CD14-positive monocyte (primary cell): ENCODE data around the gene STX8. TPM values are rescaled to one million over a fixed set of nuclear protein-coding genes. Genes with fewer than 3 reads are reported as not detected.

Experiments
- DNase-seq, 3 donors: peaks; one replicate each; pipeline ENCODE4 v3.0.0-alpha.2; 2011 to 2022
- H2AFZ ChIP-seq: 2 replicates; pipeline ENCODE4 v1.6.0; 2012; ENCODE audit warnings: mild to moderate bottlenecking, low read depth, low read length, inconsistent platforms; ENCODE audit not compliant: insufficient read depth, poor library complexity, severe bottlenecking
- H3K27ac ChIP-seq, 2 donors: 1 replicate in 1 of 2; 2 replicates in 1 of 2; pipeline ENCODE4 v1.5.1; 2012 to 2013; ENCODE audit warnings: low read length in 2 of 2, control low read depth in 1 of 2, inconsistent platforms in 1 of 2, low read depth in 1 of 2, mild to moderate bottlenecking in 1 of 2
- H3K27me3 ChIP-seq, 2 donors: one replicate each; pipeline versions ENCODE4 v1.6.0 to v1.6.1; 2011 to 2013; ENCODE audit warnings: low read length in 2 of 2; ENCODE audit not compliant: control insufficient read depth in 2 of 2, insufficient read depth in 2 of 2
- H3K36me3 ChIP-seq, 2 donors: replicated peaks in 1 of 2; 1 replicate in 1 of 2; 2 replicates in 1 of 2; pipeline versions ENCODE4 v1.5.1 to v1.6.1; 2012 to 2013; ENCODE audit warnings: low read length in 2 of 2, control low read depth in 1 of 2, inconsistent platforms in 1 of 2, mild to moderate bottlenecking in 1 of 2; ENCODE audit not compliant: insufficient read depth in 2 of 2, control insufficient read depth in 1 of 2
- H3K4me1 ChIP-seq, 2 donors: 1 replicate in 1 of 2; 2 replicates in 1 of 2; pipeline versions ENCODE4 v1.5.1 to v1.6.1; 2012 to 2013; ENCODE audit warnings: low read length in 2 of 2, control low read depth in 1 of 2, inconsistent platforms in 1 of 2, mild to moderate bottlenecking in 1 of 2, moderate library complexity in 1 of 2; ENCODE audit not compliant: insufficient read depth in 2 of 2, control insufficient read depth in 1 of 2
- H3K4me2 ChIP-seq: replicated peaks from 2 replicates; pipeline ENCODE3; 2012; ENCODE audit warnings: low read length, moderate library complexity, mild to moderate bottlenecking; ENCODE audit not compliant: poor library complexity, severe bottlenecking; ENCODE audit errors: extremely low read depth
- H3K4me3 ChIP-seq, 3 experiments: fragments of 200-600 bp in 1 of 3; sonication (generic) in 1 of 3; replicated peaks in 1 of 3; 1 replicate in 2 of 3; 2 replicates in 1 of 3; pipeline ENCODE4 v1.5.1; 2011 to 2013; ENCODE audit warnings: low read length in 3 of 3, mild to moderate bottlenecking in 3 of 3, control low read depth in 2 of 3, low read depth in 2 of 3, inconsistent platforms in 1 of 3, moderate library complexity in 1 of 3
- H3K79me2 ChIP-seq: 2 replicates; pipeline ENCODE4 v1.6.0; 2012; ENCODE audit warnings: mild to moderate bottlenecking, control low read depth, inconsistent platforms, low read length, moderate library complexity; ENCODE audit not compliant: insufficient read depth
- H3K9ac ChIP-seq: 2 replicates; pipeline ENCODE4 v1.6.0; 2017; ENCODE audit warnings: low read length, mild to moderate bottlenecking; ENCODE audit not compliant: insufficient read depth, poor library complexity, severe bottlenecking
- H3K9me3 ChIP-seq, 2 donors: replicated peaks in 1 of 2; 1 replicate in 1 of 2; 2 replicates in 1 of 2; pipeline versions ENCODE4 v1.5.1 to v1.6.1; 2012 to 2013; ENCODE audit warnings: low read length in 2 of 2, control low read depth in 1 of 2; ENCODE audit not compliant: control insufficient read depth in 1 of 2, insufficient read depth in 1 of 2
- H4K20me1 ChIP-seq: 2 replicates; pipeline ENCODE4 v1.6.0; 2012; ENCODE audit warnings: mild to moderate bottlenecking, low read length, control low read depth, moderate library complexity; ENCODE audit not compliant: insufficient read depth
- H3K27ac Mint-ChIP-seq, 7 donors: one replicate each; pipeline ENCODE4 v1.8.0; 2020; ENCODE audit warnings: mild to moderate bottlenecking in 7 of 7, mixed read lengths in 7 of 7, moderate library complexity in 6 of 7, inconsistent platforms in 2 of 7
- H3K27me3 Mint-ChIP-seq, 3 donors: one replicate each; pipeline ENCODE4 v1.8.0; 2021 to 2022; ENCODE audit warnings: low read depth in 3 of 3, mild to moderate bottlenecking in 3 of 3, mixed read lengths in 3 of 3, moderate library complexity in 3 of 3, inconsistent platforms in 1 of 3
- H3K36me3 Mint-ChIP-seq, 2 donors: one replicate each; pipeline ENCODE4 v1.8.0; 2020; ENCODE audit warnings: mixed read lengths in 2 of 2, inconsistent platforms in 1 of 2, mild to moderate bottlenecking in 1 of 2
- H3K4me1 Mint-ChIP-seq: one replicate; pipeline ENCODE4 v1.8.0; 2020; ENCODE audit warnings: mild to moderate bottlenecking, mixed read lengths
- H3K4me3 Mint-ChIP-seq, 2 donors: one replicate each; pipeline ENCODE4 v1.8.0; 2020; ENCODE audit warnings: mild to moderate bottlenecking in 2 of 2, mixed read lengths in 2 of 2, moderate library complexity in 1 of 2
- H3K9me3 Mint-ChIP-seq, 7 donors: one replicate each; pipeline ENCODE4 v1.8.0; 2020 to 2022; ENCODE audit warnings: mixed read lengths in 7 of 7, mild to moderate bottlenecking in 6 of 7, moderate library complexity in 6 of 7, inconsistent platforms in 2 of 7
- CTCF ChIP-seq: fragments of 200-600 bp; IDR thresholded peaks from one replicate; pipeline ENCODE4 v1.8.0; 2022; ENCODE audit warnings: antibody characterized with exemption, mild to moderate bottlenecking
- WGBS: methylation state at CpG from one replicate; pipeline ENCODE4 v1.1.5; 2013; ENCODE audit warnings: missing lambda C conversion rate; ENCODE audit not compliant: insufficient coverage; 5-methylcytosine and 5-hydroxymethylcytosine counted together
- intact Hi-C, 2 donors: fragments of 100-400 bp; cut with micrococcal nuclease; formaldehyde crosslinking; loops; one replicate each; pipeline versions ENCODE4 v1.15.0 to v1.15.1; 2023
- polyA plus RNA-seq, 3 donors: library from polyadenylated mRNA; depleted of rRNA in 1 of 3; unstranded in 2 of 3; stranded (reverse) in 1 of 3; fragments of 300-500 nt in 2 of 3; fragments of >200 nt in 1 of 3; fragmentation: Illumina TruSeq in 2 of 3; gene quantifications; 1 replicate in 2 of 3; 2 replicates in 1 of 3; pipeline ENCODE4 v1.2.3, GENCODE V29; 2012 to 2021
- small RNA-seq: library from RNA; depleted of rRNA; stranded (forward); fragments of <200 nt; gene quantifications from one replicate; pipeline ENCODE3, GENCODE V24; 2012; ENCODE audit warnings: low read depth; ENCODE audit not compliant: insufficient read length

STX8 gene
- polyA plus RNA-seq, 3 donors = 44.4 to 170 (median 142) TPM

- H3K4me1 ChIP-seq = peaks cover 23 to 28% of the 10 kb centered on the region in 2 donors
- Mint-ChIP-seq H3K4me1 (peaks cover 22% of the 10 kb centered on the region), H3K36me3 (no peaks in the 10 kb centered on the region), H3K27ac (no peak overlapping the region), H3K4me3 (no peak overlapping the region), H3K9me3 (peaks cover 0 to 12% (median 2%) of the 10 kb centered on the region in 7 donors), H3K27me3 (peaks cover 2 to 7% (median 4%) of the 10 kb centered on the region in 3 donors)
- WGBS = 98% methylated on average over 5 of the region's 5 CpGs
- DNase-seq = no peak
- H3K4me3 ChIP-seq = no peak overlapping the region
- no peak overlapping the region for H3K9ac ChIP-seq
- H3K27ac ChIP-seq = no peak overlapping the region
- H4K20me1 ChIP-seq = no peaks in the 10 kb centered on the region
- H3K4me2 ChIP-seq = no peak overlapping the region
- no peaks in the 10 kb centered on the region for H3K79me2 ChIP-seq
- H2AFZ ChIP-seq = no peak overlapping the region
- H3K36me3 ChIP-seq = no peaks in the 10 kb centered on the region
- TF ChIP-seq CTCF = no peak
- intact Hi-C loops = no loop called here
- H3K27me3 ChIP-seq = no peaks in the 10 kb centered on the region
- H3K9me3 ChIP-seq = no peaks in the 10 kb centered on the region
Measured at GRCh38 chr17:9200699-9201359, 374.8 kb downstream of the STX8 start.

Small RNA genes within 50 kb of the gene (small RNA-seq; reads per million reads assigned to genes)
- not detected for gene AC005695.3

Other genes with a start within 250 kb of the STX8 start
- gene CFAP52, start 822 bp upstream of the STX8 start, polyA plus RNA-seq = not detected
- under 1 TPM in 2 of 3 donors, not detected in 1; 0.05 to 0.57 TPM for gene USP43, start 69.7 kb upstream of the STX8 start, polyA plus RNA-seq
- gene DHRS7C, start 215.8 kb upstream of the STX8 start, polyA plus RNA-seq = not detected
- not detected for gene GSG1L2, start 246.3 kb upstream of the STX8 start, polyA plus RNA-seq